Esophagus squamous epithelium (tissue), 4 donors: ENCODE data around the gene KICS2.

Experiments
- CTCF ChIP-seq, 6 experiments: fragments of 450-650 bp in 4 of 6; fragments of 200-600 bp in 2 of 6; sonication (generic) in 2 of 6; IDR thresholded peaks; one replicate each; pipeline ENCODE4 v1.5.1; 2016 to 2019; ENCODE audit warnings: antibody characterized with exemption in 6 of 6, mild to moderate bottlenecking in 4 of 6, moderate library complexity in 4 of 6
- POLR2A ChIP-seq, 4 donors: fragments of 450-650 bp; IDR thresholded peaks; one replicate each; pipeline ENCODE4 v1.6.1; 2017; ENCODE audit warnings: antibody characterized with exemption in 4 of 4, mild to moderate bottlenecking in 4 of 4, moderate library complexity in 3 of 4

DNA sequence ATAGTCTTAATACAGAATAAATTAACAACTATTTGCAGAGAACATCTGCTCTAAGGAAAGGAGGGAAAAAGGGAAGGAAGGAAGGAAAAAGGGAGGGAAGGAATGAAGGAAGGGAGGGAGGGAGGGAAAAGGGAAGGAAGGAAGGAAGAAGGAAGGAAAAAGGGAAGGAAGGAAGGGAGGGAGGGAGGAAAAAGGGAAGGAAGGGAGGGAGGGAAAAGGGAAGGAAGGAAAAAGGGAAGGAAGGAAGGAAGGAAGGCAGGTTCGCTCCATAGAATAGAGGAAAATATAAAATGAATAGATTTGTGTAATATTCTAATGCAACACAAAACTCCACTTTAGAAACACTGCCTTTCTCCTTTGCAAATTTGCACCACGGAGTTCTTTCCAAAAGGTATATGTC lies 16.6 kb downstream of the KICS2 start:
- TF ChIP-seq CTCF (IDR thresholded peaks at IDR 0.05) (no peak), POLR2A (IDR thresholded peaks at IDR 0.05) (no peak)
